ENCODE results near the gene TOP3A.

The TOP3A gene

DNA sequence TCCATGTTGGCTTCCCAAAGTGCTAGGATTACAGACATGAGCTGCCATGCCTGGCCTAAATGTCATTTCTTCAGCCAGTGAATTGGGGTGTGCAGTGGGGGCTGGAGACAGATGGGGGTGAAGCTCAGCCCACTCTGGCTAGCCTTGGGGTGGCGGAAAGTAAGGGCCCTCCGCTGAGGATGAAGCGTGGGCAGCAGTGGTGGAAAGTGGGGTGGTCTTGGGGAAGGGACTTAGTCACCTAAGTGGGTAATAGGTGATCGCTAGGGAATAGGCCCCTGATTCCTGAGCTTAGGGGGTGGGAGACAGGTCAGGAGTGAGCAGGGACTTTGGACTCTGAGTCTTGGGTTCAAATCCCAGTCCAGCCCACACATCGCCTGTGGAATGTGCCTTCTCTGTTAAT, 87.2 kb downstream of the TOP3A start:
- TF ChIP-seq EZH2phosphoT487 (IDR thresholded peaks at IDR 0.05; ENCODE audit: borderline replicate concordance, low read length), result no peak
- TF ChIP-seq, protein P1, sequence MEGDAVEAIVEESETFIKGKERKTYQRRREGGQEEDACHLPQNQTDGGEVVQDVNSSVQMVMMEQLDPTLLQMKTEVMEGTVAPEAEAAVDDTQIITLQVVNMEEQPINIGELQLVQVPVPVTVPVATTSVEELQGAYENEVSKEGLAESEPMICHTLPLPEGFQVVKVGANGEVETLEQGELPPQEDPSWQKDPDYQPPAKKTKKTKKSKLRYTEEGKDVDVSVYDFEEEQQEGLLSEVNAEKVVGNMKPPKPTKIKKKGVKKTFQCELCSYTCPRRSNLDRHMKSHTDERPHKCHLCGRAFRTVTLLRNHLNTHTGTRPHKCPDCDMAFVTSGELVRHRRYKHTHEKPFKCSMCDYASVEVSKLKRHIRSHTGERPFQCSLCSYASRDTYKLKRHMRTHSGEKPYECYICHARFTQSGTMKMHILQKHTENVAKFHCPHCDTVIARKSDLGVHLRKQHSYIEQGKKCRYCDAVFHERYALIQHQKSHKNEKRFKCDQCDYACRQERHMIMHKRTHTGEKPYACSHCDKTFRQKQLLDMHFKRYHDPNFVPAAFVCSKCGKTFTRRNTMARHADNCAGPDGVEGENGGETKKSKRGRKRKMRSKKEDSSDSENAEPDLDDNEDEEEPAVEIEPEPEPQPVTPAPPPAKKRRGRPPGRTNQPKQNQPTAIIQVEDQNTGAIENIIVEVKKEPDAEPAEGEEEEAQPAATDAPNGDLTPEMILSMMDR (IDR thresholded peaks at IDR 0.05; ENCODE audit: low read depth, low read length, poor library complexity, severe bottlenecking), result no peak
- no peak overlapping the region for H3K4me2 ChIP-seq (ENCODE audit: low read length)
- H4K20me1 ChIP-seq (ENCODE audit: control insufficient read depth, insufficient read depth, low read depth, low read length), result no peaks in the 10 kb centered on the region

DNA sequence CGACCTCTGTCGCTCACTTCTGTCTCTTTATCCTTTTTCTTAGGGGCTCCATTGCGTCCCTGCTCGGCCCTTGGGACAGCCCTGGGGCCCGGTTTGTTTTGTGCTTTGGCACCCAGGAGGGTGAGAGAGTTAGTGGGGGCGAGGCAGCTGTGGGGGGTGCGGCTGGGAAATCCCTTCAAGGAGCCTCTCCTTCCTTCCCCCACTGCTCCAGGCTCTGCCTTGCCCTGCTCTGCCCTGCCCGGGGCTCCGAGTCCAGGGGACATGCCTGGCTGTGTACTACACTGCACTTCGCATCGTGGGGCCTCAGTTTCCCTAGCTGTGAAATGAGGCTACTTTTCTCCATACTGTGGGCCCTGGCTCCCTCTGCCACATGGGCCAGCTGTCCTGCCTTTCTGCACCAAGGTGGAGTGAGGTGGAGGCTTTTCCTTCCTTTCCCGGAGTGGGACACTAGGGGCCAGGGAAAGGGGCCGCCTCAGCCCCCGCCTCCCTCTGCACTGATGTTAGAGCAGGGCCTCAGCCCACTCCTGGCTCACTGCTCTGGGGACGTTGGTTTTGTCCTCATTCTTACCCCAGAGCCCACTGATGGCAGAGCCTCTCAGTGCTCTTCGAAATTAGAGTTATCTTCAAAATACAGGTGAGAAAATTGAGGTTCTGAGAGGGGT, 88.4 kb downstream of the TOP3A start:
- no peaks in the 10 kb centered on the region for H3K9me3 ChIP-seq (ENCODE audit: control insufficient read depth, insufficient read depth, low read length)
- H3K27ac ChIP-seq (ENCODE audit: low read depth, low read length), result no peak overlapping the region
- peaks cover 14% of the 10 kb centered on the region for H3K4me1 ChIP-seq (ENCODE audit: control insufficient read depth, low read length)
- H3K36me3 ChIP-seq (ENCODE audit: control insufficient read depth, low read length), result no peaks in the 10 kb centered on the region
- no peaks in the 10 kb centered on the region for H3K27me3 ChIP-seq (ENCODE audit: control insufficient read depth, low read length)
- H3K79me2 ChIP-seq (ENCODE audit: control insufficient read depth, low read length), result peaks cover 8% of the 10 kb centered on the region
- H4K20me1 ChIP-seq (ENCODE audit: control insufficient read depth, insufficient read depth, low read depth, low read length), result no peaks in the 10 kb centered on the region
- H3F3A ChIP-seq (ENCODE audit: control insufficient read depth, insufficient read depth), result no peaks in the 10 kb centered on the region
- H3K4me2 ChIP-seq (ENCODE audit: low read length), result peak overlapping the region; percentile 77
- H3K9me2 ChIP-seq (replicated peaks; ENCODE audit: control insufficient read depth, low read length), result no peaks in the 10 kb centered on the region
- H3K4me3 ChIP-seq (ENCODE audit: low read length), result peak overlapping the region; percentile 80
- TF ChIP-seq EZH2phosphoT487 (IDR thresholded peaks at IDR 0.05; ENCODE audit: borderline replicate concordance, low read length), result no peak
- TF ChIP-seq, protein P1 (IDR thresholded peaks at IDR 0.05; ENCODE audit: low read depth, low read length, poor library complexity, severe bottlenecking), result no peak

More for the DNA sequence above, 87.2 kb downstream of the TOP3A start:
- Histone ChIP-seq H3K4me1 (ENCODE audit: control insufficient read depth, low read length) (peaks cover 14% of the 10 kb centered on the region), H3K4me3 (ENCODE audit: low read length) (no peak overlapping the region), H3F3A (ENCODE audit: control insufficient read depth, insufficient read depth) (no peaks in the 10 kb centered on the region), H3K27ac (ENCODE audit: low read depth, low read length) (no peak overlapping the region), H3K27me3 (ENCODE audit: control insufficient read depth, low read length) (no peaks in the 10 kb centered on the region), H3K79me2 (ENCODE audit: control insufficient read depth, low read length) (peaks cover 8% of the 10 kb centered on the region), H3K36me3 (ENCODE audit: control insufficient read depth, low read length) (no peaks in the 10 kb centered on the region), H3K9me2 (replicated peaks; ENCODE audit: control insufficient read depth, low read length) (no peaks in the 10 kb centered on the region), H3K9me3 (ENCODE audit: control insufficient read depth, insufficient read depth, low read length) (no peaks in the 10 kb centered on the region)

DNA sequence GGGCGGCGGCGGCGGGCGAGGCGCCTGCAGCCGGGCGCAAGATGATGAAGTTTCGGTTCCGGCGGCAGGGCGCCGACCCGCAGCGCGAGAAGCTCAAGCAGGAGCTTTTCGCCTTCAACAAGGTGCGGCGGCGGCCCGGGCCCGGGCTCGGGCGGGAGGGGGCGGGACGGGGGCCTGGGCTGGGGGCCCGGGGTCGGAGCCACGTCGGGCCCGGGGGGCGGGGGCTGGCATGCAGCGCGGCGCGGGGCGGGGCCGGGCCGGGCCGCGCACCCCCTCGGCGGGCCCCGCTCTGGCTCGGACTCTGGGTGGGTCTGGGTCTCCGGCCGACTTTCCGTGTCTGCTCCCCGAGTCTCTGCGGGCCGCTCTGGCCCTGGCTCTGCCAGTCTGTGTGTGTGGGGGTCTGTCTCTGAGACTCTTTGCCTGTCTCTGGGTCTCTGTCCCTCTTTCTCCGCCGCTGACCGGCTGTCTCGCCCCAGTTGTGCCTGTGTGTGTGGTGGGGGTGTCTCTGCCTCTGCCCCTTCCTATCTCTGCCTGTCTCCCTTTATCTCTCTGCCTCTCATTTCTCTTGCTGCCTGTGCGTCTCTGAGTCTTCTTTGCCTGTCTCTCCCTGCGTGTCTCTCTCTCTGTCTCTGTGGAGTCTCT, 89.0 kb downstream of the TOP3A start:
- Histone ChIP-seq H3K4me2 (ENCODE audit: low read length) (peak overlapping the region; percentile 77), H3F3A (ENCODE audit: control insufficient read depth, insufficient read depth) (no peaks in the 10 kb centered on the region), H3K27ac (ENCODE audit: low read depth, low read length) (no peak overlapping the region), H3K4me1 (ENCODE audit: control insufficient read depth, low read length) (peaks cover 14% of the 10 kb centered on the region), H3K9me2 (replicated peaks; ENCODE audit: control insufficient read depth, low read length) (no peaks in the 10 kb centered on the region), H3K9me3 (ENCODE audit: control insufficient read depth, insufficient read depth, low read length) (no peaks in the 10 kb centered on the region), H4K20me1 (ENCODE audit: control insufficient read depth, insufficient read depth, low read depth, low read length) (no peaks in the 10 kb centered on the region), H3K4me3 (ENCODE audit: low read length) (peak overlapping the region; percentile 80), H3K79me2 (ENCODE audit: control insufficient read depth, low read length) (peaks cover 8% of the 10 kb centered on the region), H3K27me3 (ENCODE audit: control insufficient read depth, low read length) (no peaks in the 10 kb centered on the region), H3K36me3 (ENCODE audit: control insufficient read depth, low read length) (no peaks in the 10 kb centered on the region)
- TF ChIP-seq, protein P1 (IDR thresholded peaks at IDR 0.05; ENCODE audit: low read depth, low read length, poor library complexity, severe bottlenecking), result no peak
- TF ChIP-seq EZH2phosphoT487 (IDR thresholded peaks at IDR 0.05; ENCODE audit: borderline replicate concordance, low read length), result no peak
